Measurements from ENCODE around the gene SLF2.

Gene SLF2

DNA sequence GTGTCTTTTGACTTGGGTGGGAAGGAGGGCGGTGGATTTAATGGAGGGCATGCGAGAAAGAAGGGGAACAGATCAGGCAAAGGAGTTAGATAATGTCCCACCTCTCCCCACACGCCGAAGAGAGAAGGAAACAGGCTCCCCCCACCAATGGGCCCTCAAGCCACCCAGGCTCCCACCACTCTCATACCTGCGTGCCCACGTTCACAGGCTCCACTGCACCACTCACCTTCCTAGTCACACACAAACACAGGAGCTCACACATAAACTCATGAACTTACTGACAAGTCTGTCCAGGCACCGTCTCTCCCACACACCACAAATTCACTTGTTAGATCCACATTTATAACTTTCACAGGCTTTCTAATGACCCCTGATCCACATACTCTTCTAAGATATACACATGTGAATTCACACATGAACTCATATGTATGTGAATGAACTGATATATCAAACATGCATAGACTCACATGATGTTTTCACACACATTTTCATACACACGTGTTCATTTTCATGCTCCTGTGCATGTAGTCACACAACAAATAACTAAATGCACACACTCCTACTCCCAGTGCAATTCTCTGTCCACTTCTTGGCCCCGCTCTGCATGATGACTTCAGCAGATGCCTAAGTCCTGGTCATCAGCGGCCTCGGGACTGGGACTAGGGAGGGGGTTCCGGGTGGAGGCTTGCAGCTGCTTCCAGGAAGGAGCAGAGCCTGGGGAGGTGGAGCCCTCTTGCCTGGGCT is 88.3 kb downstream of the SLF2 start:
- DNase-seq = no peak

DNA sequence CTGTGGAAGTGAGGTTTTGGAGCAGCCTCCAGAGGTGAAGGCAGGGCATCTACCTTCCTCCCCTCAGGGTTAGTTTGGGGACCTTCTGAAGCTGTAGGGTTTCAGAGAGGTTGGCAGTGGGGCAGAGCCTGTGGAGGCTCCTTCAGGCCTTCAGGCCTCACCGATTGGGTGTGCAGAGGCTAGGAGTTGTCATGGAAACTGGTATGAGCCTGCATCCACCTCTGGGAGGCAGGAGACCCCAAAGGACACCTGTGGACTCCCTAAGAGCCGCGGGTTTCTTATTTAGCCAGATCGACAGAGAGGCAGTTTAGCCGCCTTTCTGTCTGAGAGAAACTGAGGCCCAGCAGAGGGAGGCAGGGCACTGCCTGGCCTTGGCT is 88.9 kb downstream of the SLF2 start:
- no peak for DNase-seq

DNA sequence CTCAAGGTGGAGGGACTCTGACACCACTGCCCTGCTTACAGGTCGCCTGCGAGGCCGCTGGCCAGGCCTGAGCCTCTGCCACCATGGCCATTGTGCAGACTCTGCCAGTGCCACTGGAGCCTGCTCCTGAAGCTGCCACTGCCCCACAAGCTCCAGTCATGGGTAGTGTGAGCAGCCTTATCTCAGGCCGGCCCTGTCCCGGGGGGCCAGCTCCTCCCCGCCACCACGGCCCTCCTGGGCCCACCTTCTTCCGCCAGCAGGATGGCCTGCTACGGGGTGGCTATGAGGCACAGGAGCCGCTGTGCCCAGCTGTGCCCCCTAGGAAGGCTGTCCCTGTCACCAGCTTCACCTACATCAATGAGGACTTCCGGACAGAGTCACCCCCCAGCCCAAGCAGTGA is 89.7 kb downstream of the SLF2 start:
- DNase-seq = no peak

DNA sequence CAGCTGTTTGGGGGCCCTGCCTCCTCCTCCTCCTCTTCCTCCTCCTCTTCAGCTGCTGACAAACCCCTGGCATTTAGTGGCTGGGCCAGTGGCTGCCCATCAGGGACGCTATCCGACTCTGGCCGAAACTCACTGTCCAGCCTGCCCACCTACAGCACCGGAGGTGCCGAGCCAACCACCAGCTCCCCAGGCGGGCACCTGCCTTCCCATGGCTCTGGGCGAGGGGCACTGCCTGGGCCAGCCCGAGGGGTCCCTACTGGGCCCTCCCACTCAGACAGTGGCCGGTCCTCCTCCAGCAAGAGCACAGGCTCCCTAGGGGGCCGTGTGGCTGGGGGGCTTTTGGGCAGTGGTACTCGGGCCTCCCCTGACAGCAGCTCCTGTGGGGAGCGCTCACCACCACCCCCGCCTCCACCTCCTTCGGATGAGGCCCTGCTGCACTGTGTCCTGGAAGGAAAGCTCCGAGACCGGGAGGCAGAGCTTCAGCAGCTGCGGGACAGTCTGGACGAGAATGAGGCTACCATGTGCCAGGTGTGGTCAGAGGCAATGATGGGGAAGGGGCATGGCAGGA is 91.0 kb downstream of the SLF2 start:
- no peak for DNase-seq

DNA sequence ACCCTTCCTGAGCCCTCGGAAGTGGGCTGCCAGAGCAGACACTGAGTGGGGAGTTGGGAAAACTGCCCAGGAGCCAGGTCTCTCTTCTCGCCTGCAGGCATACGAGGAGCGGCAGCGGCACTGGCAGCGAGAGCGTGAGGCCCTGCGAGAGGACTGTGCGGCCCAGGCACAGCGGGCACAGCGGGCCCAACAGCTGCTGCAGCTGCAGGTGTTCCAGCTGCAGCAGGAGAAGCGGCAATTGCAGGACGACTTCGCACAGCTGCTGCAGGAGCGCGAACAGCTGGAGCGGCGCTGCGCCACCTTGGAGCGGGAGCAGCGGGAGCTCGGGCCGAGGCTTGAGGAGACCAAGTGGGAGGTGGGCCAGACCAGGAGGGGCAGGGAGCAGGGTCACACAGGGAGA is 92.6 kb downstream of the SLF2 start:
- no peak for DNase-seq

DNA sequence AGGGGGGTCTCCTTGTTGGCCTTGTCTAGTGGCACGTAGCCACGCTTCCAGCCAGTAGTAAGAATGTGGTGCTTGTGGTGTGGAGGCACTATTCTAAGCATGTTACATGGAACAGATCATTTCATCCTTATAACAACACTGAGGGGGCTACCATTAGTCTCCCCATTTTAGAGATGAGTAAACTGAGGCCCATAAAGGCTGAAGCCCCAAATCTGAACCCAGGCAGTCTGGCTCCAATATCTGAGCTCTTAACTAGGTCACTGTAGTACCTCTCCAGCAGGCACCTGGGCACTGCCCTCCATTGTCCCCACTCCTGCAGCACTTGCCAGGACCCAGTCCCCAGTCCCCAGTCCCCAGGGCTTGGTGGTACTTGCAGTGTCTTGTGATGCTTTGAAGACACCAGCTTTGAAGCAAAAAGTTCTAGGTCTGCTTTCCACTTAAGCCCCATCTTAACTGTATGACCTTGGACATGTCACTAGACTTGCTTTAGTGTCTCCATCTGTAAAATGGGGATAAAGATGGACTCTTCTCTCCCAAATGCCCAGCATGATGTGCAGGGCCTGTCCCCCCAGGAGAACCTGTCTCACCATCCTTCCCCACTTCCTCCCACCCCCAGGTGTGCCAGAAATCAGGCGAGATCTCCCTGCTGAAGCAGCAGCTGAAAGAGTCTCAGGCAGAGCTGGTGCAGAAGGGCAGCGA is 93.3 kb downstream of the SLF2 start:
- no peak for DNase-seq

DNA sequence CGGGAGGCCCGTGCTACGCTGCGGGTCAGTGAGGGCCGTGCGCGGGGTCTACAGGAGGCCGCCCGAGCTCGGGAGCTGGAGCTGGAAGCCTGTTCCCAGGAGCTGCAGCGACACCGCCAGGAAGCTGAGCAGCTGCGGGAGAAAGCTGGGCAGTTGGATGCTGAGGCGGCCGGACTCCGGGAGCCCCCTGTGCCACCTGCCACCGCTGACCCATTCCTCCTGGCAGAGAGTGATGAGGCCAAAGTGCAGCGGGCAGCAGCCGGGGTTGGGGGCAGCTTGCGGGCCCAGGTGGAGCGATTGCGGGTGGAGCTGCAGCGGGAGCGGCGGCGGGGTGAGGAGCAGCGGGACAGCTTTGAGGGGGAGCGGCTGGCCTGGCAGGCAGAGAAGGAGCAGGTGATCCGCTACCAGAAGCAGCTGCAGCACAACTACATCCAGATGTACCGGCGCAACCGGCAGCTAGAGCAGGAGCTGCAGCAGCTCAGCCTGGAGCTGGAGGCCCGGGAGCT is 93.9 kb downstream of the SLF2 start:
- DNase-seq = no peak

DNA sequence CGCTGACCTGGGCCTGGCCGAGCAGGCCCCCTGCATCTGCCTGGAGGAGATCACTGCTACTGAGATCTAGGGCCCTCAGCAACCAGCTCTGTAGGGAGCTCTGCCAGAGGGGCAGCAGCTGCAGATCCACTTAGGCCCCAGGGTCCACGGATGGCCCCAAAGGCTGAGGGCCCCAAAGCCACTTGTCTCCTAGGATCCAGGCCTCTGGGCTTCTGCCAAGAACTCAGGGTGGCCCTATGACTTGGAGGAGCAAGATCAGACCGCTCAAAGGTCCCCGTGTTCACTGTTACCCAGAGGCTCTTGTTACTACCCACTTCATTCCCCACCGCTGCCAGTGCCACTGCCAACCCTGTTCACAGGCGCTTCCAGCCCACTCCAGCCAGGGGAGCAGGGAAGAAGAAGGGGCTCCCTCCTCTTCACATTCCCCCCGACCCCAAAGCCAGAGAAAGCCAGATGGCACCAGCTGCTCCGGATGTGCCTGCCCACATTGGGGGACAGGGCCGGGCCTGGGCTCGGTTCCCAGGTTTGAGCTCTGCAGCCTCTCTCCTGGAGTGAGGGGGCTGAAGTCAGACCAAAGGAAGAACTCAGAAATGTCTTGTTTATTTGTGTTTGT is 94.4 kb downstream of the SLF2 start:
- no peak for DNase-seq

DNA sequence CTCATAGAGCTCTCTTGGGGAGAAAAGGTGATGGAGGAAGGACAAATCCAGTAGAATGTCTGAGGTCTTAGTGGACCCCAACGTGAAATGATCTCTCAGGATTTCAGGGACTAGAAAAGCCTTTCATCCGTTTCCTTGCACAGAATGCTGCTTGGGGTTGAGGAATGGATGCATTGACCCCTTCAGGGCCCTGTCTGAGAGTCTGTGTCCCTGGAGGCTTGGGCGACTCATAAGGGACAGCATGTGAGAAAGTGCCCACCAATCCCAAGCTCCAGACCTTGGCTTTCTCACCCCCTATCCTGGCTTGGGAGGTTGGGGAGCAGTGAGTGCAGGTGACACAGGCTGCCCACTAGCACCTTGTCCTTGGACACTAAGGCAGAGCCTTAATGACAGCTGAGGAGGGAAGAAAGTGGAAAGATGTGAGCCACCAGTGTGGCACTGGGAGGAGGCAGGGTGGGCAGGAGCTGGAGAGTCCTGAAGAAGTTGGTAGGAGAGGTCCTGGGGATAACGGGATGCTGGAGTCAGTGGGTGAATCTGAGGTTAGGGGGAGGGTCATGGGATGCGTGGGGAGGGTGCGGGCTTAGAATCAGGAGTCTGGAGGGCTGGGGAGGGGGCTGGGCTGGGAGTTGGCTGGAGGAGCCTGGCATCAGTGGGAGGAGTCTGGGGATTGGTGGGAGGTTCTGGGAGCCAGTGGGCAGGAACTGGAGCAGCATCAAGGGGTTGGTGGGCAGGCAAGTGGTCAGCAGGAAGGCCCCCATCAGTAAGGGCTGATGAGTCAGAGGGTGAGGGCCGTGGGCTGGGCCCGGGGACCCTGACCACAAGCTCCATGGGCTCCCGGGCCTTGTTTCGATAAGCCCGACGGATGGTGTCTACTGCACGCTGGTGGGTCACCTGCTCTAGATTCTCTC is 95.4 kb downstream of the SLF2 start:
- DNase-seq = no peak

DNA sequence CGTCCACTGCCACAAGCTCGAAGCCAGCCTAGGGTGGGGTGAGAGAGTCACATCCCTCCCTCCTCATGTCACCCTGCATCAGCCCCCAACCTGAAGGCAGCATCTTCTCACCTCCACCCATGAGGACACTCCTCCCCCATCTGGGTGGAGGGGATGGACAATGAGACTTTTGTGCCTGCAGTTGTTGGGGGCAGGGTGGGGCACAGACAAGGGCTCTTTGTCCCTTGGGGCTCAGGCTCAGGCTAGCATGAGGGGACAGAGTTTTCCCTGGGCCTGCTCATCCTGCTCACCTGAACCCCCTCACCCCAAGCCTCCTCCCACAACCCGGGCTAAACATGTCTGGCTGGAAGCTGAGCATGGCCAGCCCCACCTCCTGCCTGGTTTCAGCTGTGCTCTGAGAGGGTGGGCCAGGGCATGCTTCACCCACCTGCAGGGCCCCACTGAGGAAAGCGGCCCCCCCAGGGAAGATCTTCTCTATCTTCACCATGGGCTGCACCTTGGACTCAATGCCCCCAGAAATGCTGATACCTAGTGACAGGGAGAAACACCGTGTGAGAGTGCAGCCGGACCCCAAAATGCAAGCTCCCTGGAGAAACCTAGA is 96.2 kb downstream of the SLF2 start:
- DNase-seq = no peak

DNA sequence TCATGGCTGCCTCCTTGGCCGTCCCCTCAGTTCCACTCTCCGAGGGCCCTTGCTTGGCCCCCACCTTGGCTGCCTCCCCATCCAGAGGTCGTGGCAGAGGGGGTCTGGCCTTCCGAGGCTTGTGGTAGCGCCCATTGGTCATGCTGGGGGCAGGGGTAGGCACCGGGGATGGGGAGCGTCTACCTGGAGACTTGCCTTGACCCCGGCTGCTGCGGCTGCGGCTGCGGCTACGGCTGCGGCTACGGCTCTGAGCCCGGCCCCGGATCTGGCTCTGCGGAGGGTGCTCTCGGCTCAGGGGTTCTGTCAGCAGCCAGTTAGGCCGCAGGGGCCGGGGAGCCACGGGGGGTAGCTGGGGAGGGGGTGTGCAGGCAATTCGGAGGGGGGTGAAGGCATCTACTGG is 97.6 kb downstream of the SLF2 start:
- DNase-seq = no peak

DNA sequence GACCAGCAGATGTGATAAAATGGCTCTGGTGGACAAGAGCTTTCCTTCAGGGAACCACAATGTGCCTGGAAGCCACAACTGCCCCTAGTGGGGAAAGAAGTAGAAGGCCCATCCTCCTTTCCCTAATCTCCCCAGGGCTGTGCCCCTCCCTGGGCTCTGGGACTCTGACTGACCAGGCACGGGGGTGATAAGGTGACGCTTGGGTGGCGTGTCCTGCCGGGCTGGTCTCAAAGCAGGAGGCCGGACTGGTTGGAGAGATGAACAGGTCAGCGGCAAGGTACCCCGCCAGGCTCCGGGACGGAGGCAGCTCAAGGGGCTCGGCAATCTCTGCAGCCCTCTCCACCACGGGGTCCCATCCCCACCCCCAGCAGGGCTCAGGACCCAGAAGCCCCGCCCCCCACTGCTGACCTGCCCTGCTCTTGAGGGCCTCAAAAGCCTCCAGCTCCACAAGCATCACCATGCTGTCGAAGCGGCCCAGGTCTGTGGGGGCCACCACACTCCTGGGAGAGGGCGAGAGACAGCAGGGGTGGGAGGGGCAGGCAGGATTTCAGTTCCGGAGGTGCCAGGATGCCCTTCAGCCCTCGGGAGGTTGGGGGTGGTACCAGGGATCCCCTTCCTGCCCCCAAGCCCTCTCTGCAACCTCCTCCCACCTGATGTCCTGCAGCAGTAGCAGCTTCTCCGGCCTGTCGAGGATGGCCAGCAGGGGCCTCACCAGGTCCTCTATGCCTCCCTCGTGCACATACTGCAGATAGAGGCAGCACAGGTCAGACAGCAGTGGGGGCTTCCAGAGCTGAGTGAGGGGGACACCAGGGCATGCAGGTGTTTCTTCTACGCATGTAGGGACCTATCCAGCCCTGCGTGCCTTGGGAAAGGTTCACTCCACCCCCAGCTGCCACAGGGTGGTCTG is 99.0 kb downstream of the SLF2 start:
- no peak for DNase-seq

DNA sequence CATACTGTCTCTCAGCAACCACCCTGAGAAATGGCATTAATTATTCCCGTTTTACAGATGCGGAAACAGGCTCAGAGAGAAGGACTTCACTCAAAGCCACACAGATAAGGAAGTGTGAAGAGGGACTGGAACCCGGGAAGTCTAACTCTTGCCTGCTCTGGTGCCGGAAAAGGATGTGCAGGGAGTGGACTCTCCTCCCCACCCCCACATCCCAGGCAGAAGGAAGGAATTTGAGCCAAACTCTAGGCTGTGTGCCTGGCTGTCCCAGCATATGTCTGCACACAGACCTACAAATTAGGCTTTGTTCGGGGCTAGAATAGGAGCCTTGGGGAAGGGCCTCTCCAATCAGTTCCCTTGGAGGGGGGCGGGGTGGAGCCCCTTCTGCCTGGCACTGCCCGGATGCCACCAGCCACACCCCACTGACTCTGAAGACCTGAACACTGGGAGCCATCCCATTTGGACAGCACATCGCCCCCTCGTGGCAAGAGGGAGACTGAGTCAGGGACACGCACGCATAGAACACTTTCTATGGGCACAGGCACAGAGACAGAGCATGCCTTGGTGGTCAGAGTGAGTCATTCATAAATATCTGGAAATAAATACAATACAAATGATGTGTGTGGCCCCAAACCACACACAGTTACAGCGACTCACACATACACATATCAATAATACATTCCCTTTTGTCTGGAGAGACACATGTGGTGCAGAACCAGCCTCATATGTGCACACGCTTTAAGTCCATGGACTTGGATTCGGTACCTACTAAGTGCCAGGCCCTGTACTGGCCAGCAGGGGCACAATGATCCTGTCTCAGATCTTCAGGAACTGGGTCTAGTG is 100.0 kb downstream of the SLF2 start:
- DNase-seq = peak; percentile 69

DNA sequence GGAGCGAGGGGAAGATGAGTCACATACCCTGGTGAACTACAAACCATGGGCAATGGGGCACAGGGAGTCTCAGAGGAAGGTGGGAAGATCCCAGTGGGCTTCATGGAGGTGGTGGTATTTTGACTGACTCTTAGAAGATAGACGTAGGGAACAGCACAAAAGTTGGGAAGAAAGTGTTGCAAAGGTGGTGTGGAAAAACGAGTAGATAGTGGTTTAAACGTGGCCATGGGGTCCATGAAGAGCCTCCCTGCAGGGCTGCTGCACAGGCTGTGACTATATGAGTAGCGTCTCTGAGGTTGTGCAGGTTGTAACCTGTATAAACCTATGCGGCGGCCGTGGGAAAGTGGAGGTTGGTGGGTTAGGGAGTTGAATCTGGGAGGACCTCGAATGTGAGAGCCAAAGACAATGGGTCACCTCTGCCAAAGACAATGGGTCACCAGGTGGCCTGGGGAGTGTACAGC is 100.6 kb downstream of the SLF2 start:
- DNase-seq = no peak

DNA sequence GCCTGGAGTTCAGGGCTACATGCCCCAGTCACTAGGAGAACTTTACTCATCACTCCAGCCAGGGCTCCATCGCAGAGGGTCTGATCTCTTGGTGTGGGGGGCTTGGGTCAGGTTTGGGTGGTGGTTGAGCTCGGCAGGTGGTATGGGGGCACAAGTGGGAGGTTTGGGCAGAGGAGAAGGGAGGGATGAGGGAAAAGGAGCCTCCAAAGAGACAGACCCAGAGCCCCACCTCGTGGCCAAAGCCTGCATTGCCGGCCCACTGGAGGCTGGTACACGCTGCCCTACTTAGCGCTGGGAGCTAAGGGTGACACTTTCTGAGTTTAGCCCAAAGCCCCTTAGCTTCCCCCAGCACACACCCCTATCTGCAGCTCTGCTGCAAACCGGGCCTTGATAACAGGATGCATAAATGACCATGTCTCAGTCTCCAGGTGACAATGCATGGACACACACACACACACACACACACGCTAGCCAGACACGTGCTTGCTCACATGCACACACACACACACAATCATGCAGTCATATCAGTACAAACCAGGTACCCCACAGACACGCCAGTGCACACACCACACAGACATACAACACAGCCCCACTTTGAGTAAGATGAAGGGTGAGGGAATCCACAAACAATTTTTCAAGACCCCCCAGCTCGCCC is 101.6 kb downstream of the SLF2 start:
- peak; percentile 72 for DNase-seq

All from effector CD4-positive, alpha-beta T cell (primary cell).